HPDE6-E6E7 (cell line): ENCODE measurements around the gene KCNK4.

Source experiments
- DNase-seq: peaks from one replicate; pipeline ENCODE4 v3.0.0; 2011; ENCODE audit warnings: missing footprints; ENCODE audit errors: extremely low spot score

Gene KCNK4

GRCh38 chr11:64253481-64253880 lies 37.6 kb upstream of the KCNK4 start:
- DNase-seq = no peak

- no peak for DNase-seq
These were observed 36.8 kb upstream of the KCNK4 start for GRCh38 chr11:64254326-64254725.

- DNase-seq = no peak
These were observed 35.7 kb upstream of the KCNK4 start for GRCh38 chr11:64255135-64256128.

- no peak for DNase-seq
These were observed 34.8 kb upstream of the KCNK4 start for GRCh38 chr11:64256300-64256699.

GRCh38 chr11:64258356-64258755 lies 32.7 kb upstream of the KCNK4 start:
- no peak for DNase-seq

GRCh38 chr11:64258946-64259532 lies 32.1 kb upstream of the KCNK4 start:
- no peak for DNase-seq

- DNase-seq = no peak
These were observed 31.5 kb upstream of the KCNK4 start for GRCh38 chr11:64259533-64260067.

GRCh38 chr11:64260147-64260708 lies 30.9 kb upstream of the KCNK4 start:
- DNase-seq = no peak

GRCh38 chr11:64261556-64262080 lies 29.5 kb upstream of the KCNK4 start:
- DNase-seq = no peak

- no peak for DNase-seq
These were observed 28.7 kb upstream of the KCNK4 start for GRCh38 chr11:64262271-64263002.

GRCh38 chr11:64263021-64263946 lies 27.8 kb upstream of the KCNK4 start:
- no peak for DNase-seq

GRCh38 chr11:64263947-64264317 lies 27.2 kb upstream of the KCNK4 start:
- no peak for DNase-seq

GRCh38 chr11:64264371-64264852 lies 26.7 kb upstream of the KCNK4 start:
- no peak for DNase-seq

- DNase-seq = no peak
These were observed 25.6 kb upstream of the KCNK4 start for GRCh38 chr11:64265176-64266160.

GRCh38 chr11:64266339-64266738 lies 24.8 kb upstream of the KCNK4 start:
- no peak for DNase-seq

- no peak for DNase-seq
These were observed 23.7 kb upstream of the KCNK4 start for GRCh38 chr11:64267207-64267945.

- DNase-seq = no peak
These were observed 22.8 kb upstream of the KCNK4 start for GRCh38 chr11:64268025-64268892.
